BJ (cell line): ENCODE data around the gene ATP8B4. TPM values are rescaled to one million over a fixed set of nuclear protein-coding genes. Genes with fewer than 3 reads are reported as not detected.

Experiments
- CTCF ChIA-PET: fragments of 350-600 bp; formaldehyde crosslinking; extraction: SDS; loops from one replicate; lab custom pipeline; 2021; ENCODE audit warnings: antibody characterized with exemption, inconsistent platforms; lab: Yijun Ruan, JAX
- POLR2A ChIA-PET: fragments of 300-600 bp; sonication (Branson Sonifier 250); formaldehyde crosslinking; extraction: SDS; loops from one replicate; lab custom pipeline; 2021; ENCODE audit warnings: antibody characterized with exemption; lab: Charles Lee
- DNase-seq: peaks from one replicate; pipeline ENCODE4 v3.0.0-alpha.2; 2011; ENCODE audit warnings: low read depth
- H3K27me3 ChIP-seq: 2 replicates; pipeline ENCODE4 v1.6.0; 2011; ENCODE audit warnings: low read length; ENCODE audit not compliant: control insufficient read depth, insufficient read depth
- H3K36me3 ChIP-seq: 2 replicates; pipeline ENCODE4 v1.5.1; 2011; ENCODE audit warnings: low read length; ENCODE audit not compliant: control insufficient read depth, insufficient read depth
- H3K4me3 ChIP-seq: 2 replicates; pipeline ENCODE4 v1.5.1; 2011; ENCODE audit warnings: low read depth, mild to moderate bottlenecking, control low read depth, low read length
- CTCF ChIP-seq: IDR thresholded peaks from 2 replicates; pipeline ENCODE4 v1.5.1; 2011; ENCODE audit warnings: low read depth, mild to moderate bottlenecking, control low read depth, inconsistent platforms, low read length, moderate library complexity; ENCODE audit not compliant: insufficient read depth
- polyA plus RNA-seq: library from polyadenylated mRNA; depleted of rRNA; stranded (reverse); fragments of >200 nt; gene quantifications from 2 replicates; pipeline ENCODE4 v1.2.3, GENCODE V29; 2011

ATP8B4 gene
- polyA plus RNA-seq, 1 experiment, result 0.23 TPM

DNA sequence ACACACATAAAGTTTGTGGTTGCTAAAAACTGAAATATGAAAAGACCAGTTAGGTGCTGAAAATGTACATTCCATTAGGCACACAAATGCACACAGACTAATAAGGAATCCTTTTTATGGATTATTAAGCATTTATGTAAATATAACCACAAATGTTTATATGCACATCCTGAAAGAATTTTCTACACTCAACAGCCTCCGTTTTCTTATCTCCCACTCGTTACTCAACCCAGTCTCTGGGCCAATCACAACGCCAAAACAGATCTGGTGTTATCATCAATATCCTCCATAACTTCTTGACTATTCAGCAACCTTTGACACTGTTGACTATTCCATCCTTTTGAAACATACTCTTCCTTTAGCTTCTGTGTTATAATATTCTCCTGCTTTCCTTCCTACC is 136.4 kb downstream of the ATP8B4 start:
- ChIA-PET CTCF (interaction anchor here (1.4 kb wide), 1 partner anchor 10 kb away, joined by 3 read pairs; no protein-coding TSS in a partner anchor), POLR2A (no interaction called here)
- no peaks in the 10 kb centered on the region for H3K27me3 ChIP-seq
- TF ChIP-seq CTCF, result no peak
- no peak overlapping the region for H3K4me3 ChIP-seq
- no peak for DNase-seq
- no peaks in the 10 kb centered on the region for H3K36me3 ChIP-seq

DNA sequence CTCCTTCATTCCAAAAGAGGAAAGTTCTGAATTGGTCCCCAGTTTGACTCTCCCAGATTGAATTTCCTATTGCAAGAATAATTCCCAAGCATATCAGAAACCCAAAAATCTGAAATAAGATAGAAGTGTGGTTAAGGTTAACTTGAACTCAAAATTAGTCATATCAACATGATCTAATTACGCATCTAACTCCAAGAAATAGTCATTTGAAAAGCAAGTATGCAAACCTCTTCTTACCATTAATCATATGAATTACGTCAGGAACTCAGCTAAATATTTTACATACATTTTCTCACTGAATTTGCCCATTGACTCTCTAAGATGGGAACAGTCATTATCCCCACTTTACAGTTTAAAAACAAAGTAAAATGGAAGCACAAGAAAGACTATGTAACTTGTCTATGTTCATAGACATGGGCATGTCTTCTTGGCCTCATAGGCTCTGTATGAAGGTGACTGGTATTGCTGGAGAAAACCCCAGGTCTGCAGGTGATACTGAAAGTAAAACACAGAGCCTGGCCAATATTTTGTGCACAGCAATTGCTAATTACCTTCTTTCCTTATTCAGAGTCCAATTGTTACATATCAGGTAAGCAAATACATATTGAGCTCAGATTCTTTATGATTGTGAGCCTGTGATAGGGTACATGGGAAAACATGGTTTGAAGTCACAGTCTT is 139.2 kb downstream of the ATP8B4 start:
- no peak for TF ChIP-seq CTCF
- ChIA-PET POLR2A (no interaction called here), CTCF (interaction anchor here (1.1 kb wide), 1 partner anchor 24 kb away, joined by 3 read pairs; no protein-coding TSS in a partner anchor)
- no peak for DNase-seq
- Histone ChIP-seq H3K36me3 (no peaks in the 10 kb centered on the region), H3K27me3 (no peaks in the 10 kb centered on the region), H3K4me3 (no peak overlapping the region)

DNA sequence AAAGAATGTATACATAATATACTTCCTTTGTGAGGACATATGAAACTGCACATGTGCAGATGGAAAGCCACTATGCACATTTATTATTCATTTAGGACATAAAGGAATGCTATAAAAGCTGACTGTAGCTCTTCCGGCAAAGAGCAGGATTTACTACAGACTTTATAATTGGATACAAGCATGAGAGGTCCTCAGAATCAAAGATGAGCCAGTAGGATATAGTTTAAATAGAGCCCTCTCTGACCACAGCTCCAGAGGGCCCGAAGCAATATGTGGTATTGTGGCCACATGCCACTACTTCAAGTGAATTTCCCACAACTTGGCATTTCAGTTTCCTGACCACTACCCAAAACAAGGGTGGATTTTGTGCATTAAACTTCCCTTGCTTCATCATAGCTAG is 140.9 kb downstream of the ATP8B4 start:
- ChIA-PET POLR2A (no interaction called here), CTCF (interaction anchor here (0.6 to 1.7 kb wide), 4 partner anchors 8 to 804 kb away, joined by 3 to 5 read pairs (median 3); no protein-coding TSS in a partner anchor)
- H3K36me3 ChIP-seq, result no peaks in the 10 kb centered on the region
- H3K27me3 ChIP-seq, result no peaks in the 10 kb centered on the region
- DNase-seq, result no peak
- no peak for TF ChIP-seq CTCF
- no peak overlapping the region for H3K4me3 ChIP-seq

- ChIA-PET CTCF (interaction anchor here (1.7 kb wide), 1 partner anchor 47 kb away, joined by 3 read pairs; no protein-coding TSS in a partner anchor), POLR2A (no interaction called here)
- H3K36me3 ChIP-seq, result no peaks in the 10 kb centered on the region
- no peak for DNase-seq
- no peaks in the 10 kb centered on the region for H3K27me3 ChIP-seq
- H3K4me3 ChIP-seq, result no peak overlapping the region
- no peak for TF ChIP-seq CTCF
Measured at GRCh38 chr15:49977306-49977705, 141.7 kb downstream of the ATP8B4 start.

- CTCF ChIA-PET, result no interaction called here
- no peak for DNase-seq
- POLR2A ChIA-PET, result no interaction called here
- H3K36me3 ChIP-seq, result no peaks in the 10 kb centered on the region
- H3K27me3 ChIP-seq, result no peaks in the 10 kb centered on the region; the same call in 1 of the 2 replicates
- no peak for TF ChIP-seq CTCF
- H3K4me3 ChIP-seq, result no peak overlapping the region
Measured at GRCh38 chr15:49964551-49964950, 154.5 kb downstream of the ATP8B4 start.
